AG04450 (cell line): ENCODE data around the gene NF1. TPM values are rescaled to one million over a fixed set of nuclear protein-coding genes. Genes with fewer than 3 reads are reported as not detected.

Experiments
- CTCF ChIA-PET: fragments of 300-600, 350-600 bp; formaldehyde crosslinking; extraction: SDS; loops from one replicate; lab custom pipeline; 2022; ENCODE audit warnings: antibody characterized with exemption, inconsistent platforms; lab: Charles Lee
- POLR2A ChIA-PET: fragments of 350-600 bp; formaldehyde crosslinking; extraction: SDS; loops from one replicate; lab custom pipeline; 2021; ENCODE audit warnings: antibody characterized with exemption, inconsistent platforms; lab: Yijun Ruan, JAX
- DNase-seq: peaks from one replicate; pipeline ENCODE4 v3.0.0-alpha.2; 2011; ENCODE audit warnings: low read depth, low spot score
- H3K27ac ChIP-seq: one replicate; pipeline ENCODE4 v1.5.1; 2012; ENCODE audit warnings: low read depth, low read length, control low read depth
- H3K27me3 ChIP-seq: one replicate; pipeline ENCODE4 v1.6.0; 2012; ENCODE audit warnings: low read length; ENCODE audit not compliant: control insufficient read depth, insufficient read depth
- H3K4me3 ChIP-seq: 2 replicates; pipeline ENCODE4 v1.5.1; 2011; ENCODE audit warnings: mild to moderate bottlenecking, low read depth, low read length, control low read depth
- H3K9me3 ChIP-seq: 2 replicates; pipeline ENCODE4 v1.5.1; 2012; ENCODE audit warnings: low read length; ENCODE audit not compliant: control insufficient read depth, insufficient read depth
- polyA plus RNA-seq: library from polyadenylated mRNA; depleted of rRNA; stranded (reverse); fragments of >200 nt; gene quantifications from 2 replicates; pipeline ENCODE4 v1.2.3, GENCODE V29; 2011
- TF ChIP-seq, protein P1 (sequence below): IDR thresholded peaks from 2 replicates; pipeline ENCODE4 v1.5.1; 2011; ENCODE audit warnings: low read depth, low read length, control low read depth, inconsistent platforms

Gene NF1
- polyA plus RNA-seq, 1 experiment, result 60.5 TPM

GRCh38 chr17:31226950-31227349 is 132.2 kb downstream of the NF1 start:
- Histone ChIP-seq H3K4me3 (no peak overlapping the region), H3K9me3 (no peaks in the 10 kb centered on the region), H3K27me3 (no peaks in the 10 kb centered on the region), H3K27ac (no peak overlapping the region)
- ChIA-PET CTCF (interaction anchor here (2.4 kb wide), 1 partner anchor 11 kb away, joined by 11 read pairs; no protein-coding TSS in a partner anchor), POLR2A (no interaction called here)
- DNase-seq, result no peak
- TF ChIP-seq, protein P1, sequence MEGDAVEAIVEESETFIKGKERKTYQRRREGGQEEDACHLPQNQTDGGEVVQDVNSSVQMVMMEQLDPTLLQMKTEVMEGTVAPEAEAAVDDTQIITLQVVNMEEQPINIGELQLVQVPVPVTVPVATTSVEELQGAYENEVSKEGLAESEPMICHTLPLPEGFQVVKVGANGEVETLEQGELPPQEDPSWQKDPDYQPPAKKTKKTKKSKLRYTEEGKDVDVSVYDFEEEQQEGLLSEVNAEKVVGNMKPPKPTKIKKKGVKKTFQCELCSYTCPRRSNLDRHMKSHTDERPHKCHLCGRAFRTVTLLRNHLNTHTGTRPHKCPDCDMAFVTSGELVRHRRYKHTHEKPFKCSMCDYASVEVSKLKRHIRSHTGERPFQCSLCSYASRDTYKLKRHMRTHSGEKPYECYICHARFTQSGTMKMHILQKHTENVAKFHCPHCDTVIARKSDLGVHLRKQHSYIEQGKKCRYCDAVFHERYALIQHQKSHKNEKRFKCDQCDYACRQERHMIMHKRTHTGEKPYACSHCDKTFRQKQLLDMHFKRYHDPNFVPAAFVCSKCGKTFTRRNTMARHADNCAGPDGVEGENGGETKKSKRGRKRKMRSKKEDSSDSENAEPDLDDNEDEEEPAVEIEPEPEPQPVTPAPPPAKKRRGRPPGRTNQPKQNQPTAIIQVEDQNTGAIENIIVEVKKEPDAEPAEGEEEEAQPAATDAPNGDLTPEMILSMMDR, result no peak

GRCh38 chr17:31231852-31232251 is 137.1 kb downstream of the NF1 start:
- DNase-seq, result no peak
- ChIA-PET POLR2A (no interaction called here), CTCF (no interaction called here)
- no peak overlapping the region for H3K4me3 ChIP-seq
- H3K27ac ChIP-seq, result no peak overlapping the region
- no peaks in the 10 kb centered on the region for H3K9me3 ChIP-seq
- TF ChIP-seq, protein P1, result no peak
- no peaks in the 10 kb centered on the region for H3K27me3 ChIP-seq

DNA sequence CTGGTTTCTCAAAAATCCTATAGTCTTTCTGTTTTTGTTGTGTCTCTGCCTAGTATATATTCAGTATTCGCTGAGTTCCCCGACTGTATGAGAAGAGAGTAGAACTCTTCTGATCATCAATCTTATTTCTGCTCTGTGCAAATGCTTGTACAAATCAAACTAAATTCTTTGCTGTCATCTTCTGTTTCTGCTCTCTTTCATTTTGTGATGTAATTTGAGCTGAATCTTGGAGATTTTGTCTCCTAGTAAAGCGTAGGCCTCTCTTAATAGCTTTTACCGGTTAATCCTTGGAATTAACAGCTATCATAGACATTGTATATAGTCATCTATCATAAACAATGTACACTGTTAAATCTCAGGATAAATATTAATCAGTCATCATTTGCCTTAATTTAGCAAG is 140.3 kb downstream of the NF1 start:
- Histone ChIP-seq H3K9me3 (no peaks in the 10 kb centered on the region), H3K4me3 (no peak overlapping the region), H3K27me3 (no peaks in the 10 kb centered on the region), H3K27ac (no peak overlapping the region)
- ChIA-PET POLR2A (no interaction called here), CTCF (interaction anchor here (0.7 to 1.2 kb wide), 3 partner anchors 11 to 19 kb away, joined by 3 to 8 read pairs (median 5); no protein-coding TSS in a partner anchor)
- no peak for DNase-seq
- TF ChIP-seq, protein P1, result no peak

GRCh38 chr17:31236137-31236536 is 141.4 kb downstream of the NF1 start:
- ChIA-PET CTCF (no interaction called here), POLR2A (no interaction called here)
- Histone ChIP-seq H3K27ac (no peak overlapping the region), H3K4me3 (no peak overlapping the region), H3K9me3 (no peaks in the 10 kb centered on the region), H3K27me3 (no peaks in the 10 kb centered on the region)
- TF ChIP-seq, protein P1, result no peak
- no peak for DNase-seq

- Histone ChIP-seq H3K4me3 (no peak overlapping the region), H3K27me3 (no peaks in the 10 kb centered on the region), H3K9me3 (no peaks in the 10 kb centered on the region), H3K27ac (no peak overlapping the region)
- POLR2A ChIA-PET, result no interaction called here
- CTCF ChIA-PET, result interaction anchor here (1.7 kb wide), 1 partner anchor 20 kb away, joined by 5 read pairs; no protein-coding TSS in a partner anchor
- TF ChIP-seq, protein P1, result no peak
- DNase-seq, result no peak
Measured at GRCh38 chr17:31236712-31237111, 141.9 kb downstream of the NF1 start.
